Chondrocyte (in vitro differentiated cells): ENCODE data around the gene PTPRN2. TPM values are rescaled to one million over a fixed set of nuclear protein-coding genes. Genes with fewer than 3 reads are reported as not detected.
A peak's percentile ranks its signal among the peaks of the same experiment; 100 is the strongest.

Experiments
- DNase-seq: peaks from one replicate; pipeline ENCODE4 v3.0.0; 2021; ENCODE audit warnings: mixed read lengths, low spot score
- H3K27ac Mint-ChIP-seq: one replicate; pipeline ENCODE4 v1.8.0; 2021; ENCODE audit warnings: mild to moderate bottlenecking, moderate library complexity, mixed read lengths; ENCODE audit not compliant: unreplicated experiment
- H3K27me3 Mint-ChIP-seq: 2 replicates; pipeline ENCODE4 v1.8.0; 2021; ENCODE audit warnings: low read depth, mixed read lengths
- H3K36me3 Mint-ChIP-seq: 2 replicates; pipeline ENCODE4 v1.8.0; 2021; ENCODE audit warnings: low read depth, mixed read lengths
- H3K4me1 Mint-ChIP-seq: 2 replicates; pipeline ENCODE4 v1.8.0; 2021; ENCODE audit warnings: low read depth, mild to moderate bottlenecking, mixed read lengths
- H3K4me3 Mint-ChIP-seq: one replicate; pipeline ENCODE4 v1.8.0; 2021; ENCODE audit warnings: mild to moderate bottlenecking, moderate library complexity, mixed read lengths; ENCODE audit not compliant: unreplicated experiment
- H3K9me3 Mint-ChIP-seq: 2 replicates; pipeline ENCODE4 v1.8.0; 2021; ENCODE audit warnings: low read depth, mixed read lengths
- total RNA-seq: library from RNA; stranded (reverse); gene quantifications from 3 replicates; pipeline ENCODE4 v1.2.1, GENCODE V29; 2021
- TF ChIP-seq, protein P1 (sequence below): fragments of 200-600 bp; sonication (generic); IDR thresholded peaks from 2 replicates; pipeline ENCODE4 v1.5.0; 2021; ENCODE audit warnings: antibody characterized with exemption, mild to moderate bottlenecking, moderate library complexity

PTPRN2 gene
- total RNA-seq, 1 donor from 2014 or later, result 0.30 TPM

DNA sequence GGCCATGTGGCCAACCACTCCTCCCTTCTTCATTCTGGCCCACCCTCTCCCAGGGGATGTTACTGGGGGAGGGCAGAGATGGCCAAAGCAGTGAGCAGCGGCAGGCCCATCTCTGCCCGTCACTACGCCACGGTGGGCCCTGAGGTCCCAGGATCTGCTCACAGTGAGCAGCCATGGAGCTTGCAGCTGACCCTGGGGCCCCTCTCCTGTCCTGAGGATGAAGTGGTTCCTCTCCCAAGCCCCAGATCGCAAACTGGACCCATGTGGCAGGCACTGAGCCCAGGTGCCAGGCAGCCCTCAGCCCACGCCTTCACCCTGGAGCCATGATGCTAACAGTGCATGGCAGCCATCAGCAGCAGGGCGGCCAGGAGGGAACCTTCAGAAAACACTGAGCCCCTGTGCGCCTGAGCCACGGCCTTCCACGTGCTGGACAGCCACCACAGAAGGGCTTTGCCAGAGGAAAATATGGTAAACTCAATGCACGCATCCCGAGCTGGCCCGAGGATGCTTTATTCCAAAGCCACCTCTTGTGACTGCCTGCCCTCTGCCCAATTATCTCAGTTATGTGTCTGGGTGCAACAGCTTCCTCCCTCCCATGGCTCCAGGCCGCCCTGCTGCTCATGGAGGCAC is 485.7 kb downstream of the PTPRN2 start:
- peaks cover 34% of the 10 kb centered on the region for H3K9me3 Mint-ChIP-seq
- DNase-seq, result peak; percentile 69
- H3K27me3 Mint-ChIP-seq, result no peaks in the 10 kb centered on the region
- H3K27ac Mint-ChIP-seq, result no peak overlapping the region
- H3K36me3 Mint-ChIP-seq, result peaks cover 2% of the 10 kb centered on the region
- TF ChIP-seq, protein P1, sequence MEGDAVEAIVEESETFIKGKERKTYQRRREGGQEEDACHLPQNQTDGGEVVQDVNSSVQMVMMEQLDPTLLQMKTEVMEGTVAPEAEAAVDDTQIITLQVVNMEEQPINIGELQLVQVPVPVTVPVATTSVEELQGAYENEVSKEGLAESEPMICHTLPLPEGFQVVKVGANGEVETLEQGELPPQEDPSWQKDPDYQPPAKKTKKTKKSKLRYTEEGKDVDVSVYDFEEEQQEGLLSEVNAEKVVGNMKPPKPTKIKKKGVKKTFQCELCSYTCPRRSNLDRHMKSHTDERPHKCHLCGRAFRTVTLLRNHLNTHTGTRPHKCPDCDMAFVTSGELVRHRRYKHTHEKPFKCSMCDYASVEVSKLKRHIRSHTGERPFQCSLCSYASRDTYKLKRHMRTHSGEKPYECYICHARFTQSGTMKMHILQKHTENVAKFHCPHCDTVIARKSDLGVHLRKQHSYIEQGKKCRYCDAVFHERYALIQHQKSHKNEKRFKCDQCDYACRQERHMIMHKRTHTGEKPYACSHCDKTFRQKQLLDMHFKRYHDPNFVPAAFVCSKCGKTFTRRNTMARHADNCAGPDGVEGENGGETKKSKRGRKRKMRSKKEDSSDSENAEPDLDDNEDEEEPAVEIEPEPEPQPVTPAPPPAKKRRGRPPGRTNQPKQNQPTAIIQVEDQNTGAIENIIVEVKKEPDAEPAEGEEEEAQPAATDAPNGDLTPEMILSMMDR, result no peak
- H3K4me3 Mint-ChIP-seq, result no peak overlapping the region
- H3K4me1 Mint-ChIP-seq, result no peaks in the 10 kb centered on the region

DNA sequence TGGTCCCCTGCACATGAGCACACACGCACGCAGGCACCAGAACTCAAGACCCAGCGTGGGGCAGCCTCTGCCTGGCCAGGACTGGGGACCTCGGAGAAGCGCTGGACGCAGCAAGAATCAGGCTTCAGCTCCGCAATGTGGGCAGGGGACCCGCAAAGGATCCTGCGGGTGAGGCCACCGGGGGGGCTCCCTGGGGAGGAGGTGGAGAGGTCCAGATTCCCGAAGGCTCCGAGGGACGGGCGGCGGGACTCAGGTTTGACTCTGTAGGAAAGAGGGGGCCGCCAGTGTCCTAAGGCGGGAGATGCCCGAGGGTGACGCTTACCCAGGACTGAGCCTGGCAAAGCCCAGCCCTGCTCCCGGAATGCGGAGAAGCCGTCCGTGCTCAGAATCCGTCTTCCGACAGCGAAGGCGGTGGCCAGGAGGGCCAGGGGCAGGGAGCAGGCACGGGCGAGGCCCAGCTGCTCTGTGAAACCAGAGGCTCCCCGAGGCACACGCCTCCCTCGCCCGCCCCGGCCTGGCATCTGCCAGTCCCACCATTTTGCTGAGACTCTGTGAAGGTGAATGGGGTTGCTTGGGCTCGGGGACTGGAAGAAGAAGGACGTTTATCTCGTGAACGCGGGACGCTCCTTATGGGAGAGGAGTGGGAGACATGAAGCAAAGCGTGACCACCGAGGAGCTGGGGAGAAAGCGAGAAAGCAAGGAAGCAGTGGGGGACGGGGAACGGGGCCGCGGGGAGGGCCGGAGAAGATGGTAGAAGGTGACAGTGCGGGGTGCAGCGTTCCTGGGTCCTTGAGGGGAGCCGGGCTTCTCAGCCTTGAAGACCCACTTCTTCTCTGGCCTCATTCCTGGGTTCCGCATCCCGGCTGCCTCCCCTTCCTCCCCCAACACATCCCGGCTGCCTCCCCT is 489.2 kb downstream of the PTPRN2 start:
- peak; percentile 94 for DNase-seq
- TF ChIP-seq, protein P1, result no peak
- H3K27me3 Mint-ChIP-seq, result no peaks in the 10 kb centered on the region
- no peak overlapping the region for H3K4me3 Mint-ChIP-seq
- H3K36me3 Mint-ChIP-seq, result peaks cover 2% of the 10 kb centered on the region
- H3K9me3 Mint-ChIP-seq, result peaks cover 38% of the 10 kb centered on the region
- H3K27ac Mint-ChIP-seq, result no peak overlapping the region
- H3K4me1 Mint-ChIP-seq, result no peaks in the 10 kb centered on the region

DNA sequence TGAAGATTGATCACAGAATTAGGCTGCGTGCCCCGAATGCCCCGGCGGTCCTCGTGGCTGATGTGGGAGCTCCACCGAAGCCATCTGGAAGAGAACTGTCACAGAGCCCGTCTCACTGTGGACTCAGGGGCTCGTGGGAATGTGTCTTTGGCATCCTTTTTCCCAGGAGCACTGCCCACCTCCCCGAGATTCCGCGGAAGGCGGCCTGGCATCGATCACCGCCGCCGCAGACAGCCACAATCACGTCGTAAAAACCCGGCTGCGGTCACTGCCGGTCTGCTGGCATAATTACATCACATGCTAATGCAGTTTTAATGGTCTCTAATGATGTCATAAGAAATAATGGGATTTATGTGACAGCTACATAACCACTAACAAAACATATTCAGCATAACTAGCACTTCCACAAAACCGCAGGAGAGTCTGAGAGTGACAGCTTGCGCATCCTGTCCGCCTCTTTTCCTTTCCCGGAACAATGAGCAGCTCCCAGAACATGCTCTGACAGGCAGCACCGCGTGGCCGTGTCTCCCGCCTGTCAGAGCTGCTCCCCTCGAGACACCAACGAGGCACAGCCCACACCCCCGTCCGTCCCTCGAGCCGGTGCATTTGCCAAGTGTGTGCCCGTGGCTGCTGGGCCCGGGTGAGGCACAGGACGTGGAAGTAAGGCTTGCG is 490.0 kb downstream of the PTPRN2 start:
- Mint-ChIP-seq H3K4me3 (no peak overlapping the region), H3K27ac (no peak overlapping the region), H3K27me3 (no peaks in the 10 kb centered on the region), H3K36me3 (peaks cover 2% of the 10 kb centered on the region), H3K9me3 (peaks cover 41% of the 10 kb centered on the region), H3K4me1 (no peaks in the 10 kb centered on the region)
- peak; percentile 52 for DNase-seq
- TF ChIP-seq, protein P1, result no peak

DNA sequence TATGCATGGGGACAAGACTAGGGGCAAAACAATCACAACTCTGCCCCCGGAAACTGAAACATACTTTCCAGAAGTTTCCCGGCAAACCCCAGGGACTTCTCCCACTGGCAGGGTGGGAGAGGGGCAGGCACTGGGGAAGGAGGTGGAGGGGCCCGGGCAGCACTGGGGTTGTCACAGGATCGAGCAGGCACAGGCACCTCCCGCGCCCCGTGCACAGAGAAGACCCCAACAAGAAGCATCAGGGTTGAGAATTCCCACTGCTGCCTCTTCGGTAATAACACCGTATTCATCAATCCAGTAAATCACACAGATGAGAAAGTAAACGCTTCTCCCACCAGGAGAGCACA is 490.5 kb downstream of the PTPRN2 start:
- H3K27me3 Mint-ChIP-seq, result no peaks in the 10 kb centered on the region
- H3K9me3 Mint-ChIP-seq, result peaks cover 36% of the 10 kb centered on the region
- no peaks in the 10 kb centered on the region for H3K4me1 Mint-ChIP-seq
- H3K27ac Mint-ChIP-seq, result no peak overlapping the region
- H3K36me3 Mint-ChIP-seq, result peaks cover 2% of the 10 kb centered on the region
- DNase-seq, result peak; percentile 63
- no peak overlapping the region for H3K4me3 Mint-ChIP-seq
- TF ChIP-seq, protein P1, result no peak

DNA sequence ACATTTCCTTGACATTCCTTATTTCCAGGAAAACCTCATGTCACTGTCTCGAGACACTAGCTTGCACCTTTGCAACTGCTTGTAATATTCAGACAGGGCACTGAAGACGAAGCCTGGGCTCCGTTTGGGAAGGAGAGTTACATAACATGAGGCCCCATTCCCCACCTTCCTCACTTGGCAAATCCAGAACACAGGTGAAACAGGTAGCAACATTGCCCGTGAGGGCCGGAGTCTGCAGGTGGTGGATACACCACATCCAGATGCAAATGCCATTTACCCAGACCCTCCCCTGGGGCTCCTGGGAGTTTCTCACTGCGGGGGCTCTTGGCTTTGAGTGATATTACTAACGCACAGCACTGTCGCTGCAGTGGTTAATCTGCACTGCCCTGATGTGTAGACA is 491.0 kb downstream of the PTPRN2 start:
- H3K4me3 Mint-ChIP-seq, result no peak overlapping the region
- peaks cover 2% of the 10 kb centered on the region for H3K36me3 Mint-ChIP-seq
- H3K27ac Mint-ChIP-seq, result no peak overlapping the region
- TF ChIP-seq, protein P1, result no peak
- no peaks in the 10 kb centered on the region for H3K27me3 Mint-ChIP-seq
- DNase-seq, result peak; percentile 48
- H3K9me3 Mint-ChIP-seq, result peaks cover 33% of the 10 kb centered on the region
- H3K4me1 Mint-ChIP-seq, result no peaks in the 10 kb centered on the region
